AG04449 (cell line): ENCODE data around the gene ATP2A3.

ENCODE experiments used
- CTCF ChIA-PET: fragments of 350-600 bp; formaldehyde crosslinking; extraction: SDS; loops from one replicate; lab custom pipeline; 2021; ENCODE audit warnings: antibody characterized with exemption; lab: Yijun Ruan, JAX
- POLR2A ChIA-PET: fragments of 400-600, 350-600 bp; formaldehyde crosslinking; extraction: SDS; loops from one replicate; lab custom pipeline; 2020; ENCODE audit warnings: antibody characterized with exemption, inconsistent platforms; lab: Yijun Ruan, JAX
- DNase-seq: peaks from one replicate; pipeline ENCODE4 v3.0.0-alpha.2; 2010; ENCODE audit warnings: low read depth, low spot score
- H3K4me3 ChIP-seq: 2 replicates; pipeline ENCODE4 v1.5.1; 2011; ENCODE audit warnings: low read depth, mild to moderate bottlenecking, control low read depth, low read length
- TF ChIP-seq, protein P1 (sequence below): IDR thresholded peaks from one replicate; pipeline ENCODE4 v1.5.1; 2011; ENCODE audit warnings: mild to moderate bottlenecking, moderate library complexity, low read length, control low read depth, inconsistent platforms; ENCODE audit not compliant: insufficient read depth; ENCODE audit errors: missing control alignments

Gene ATP2A3

DNA sequence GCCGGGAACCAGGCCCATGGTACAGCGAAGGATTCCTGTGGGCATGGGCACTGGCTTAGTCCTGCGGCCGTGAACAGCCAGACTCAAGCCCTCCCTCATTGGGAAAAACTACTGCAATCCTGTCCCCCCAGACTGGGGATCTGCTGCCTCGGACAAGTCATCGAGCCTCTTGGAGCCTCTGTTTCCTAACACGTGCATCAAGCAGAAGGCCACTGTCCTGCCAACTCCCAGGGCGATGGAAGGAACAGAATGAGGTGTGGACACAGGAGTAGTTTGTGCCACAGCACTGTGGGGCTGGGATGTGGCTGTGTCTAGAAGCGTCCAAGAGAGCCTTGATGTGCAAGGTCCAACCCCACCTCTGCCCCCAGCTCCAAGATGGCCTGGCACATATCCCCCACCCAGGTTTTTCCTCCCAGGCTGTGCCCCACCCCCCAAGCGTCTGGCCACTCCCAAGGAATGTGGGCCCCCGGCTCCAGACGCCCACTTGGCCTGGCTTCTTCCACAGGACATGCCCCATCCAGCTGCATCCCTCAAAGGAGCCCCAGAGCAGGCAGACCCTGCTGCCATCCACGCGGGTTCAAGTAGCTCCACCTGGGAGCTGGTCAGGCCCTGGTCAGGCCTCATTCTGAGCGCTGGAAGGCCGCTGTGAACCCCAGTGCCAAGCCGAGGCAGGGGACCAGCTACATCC lies 74.8 kb downstream of the ATP2A3 start:
- CTCF ChIA-PET = interaction anchor here (1.0 to 4.5 kb wide), 10 partner anchors 10 to 155 kb away, joined by 3 to 21 read pairs (median 4); partner anchors contain the start of gene NCBP3

DNA sequence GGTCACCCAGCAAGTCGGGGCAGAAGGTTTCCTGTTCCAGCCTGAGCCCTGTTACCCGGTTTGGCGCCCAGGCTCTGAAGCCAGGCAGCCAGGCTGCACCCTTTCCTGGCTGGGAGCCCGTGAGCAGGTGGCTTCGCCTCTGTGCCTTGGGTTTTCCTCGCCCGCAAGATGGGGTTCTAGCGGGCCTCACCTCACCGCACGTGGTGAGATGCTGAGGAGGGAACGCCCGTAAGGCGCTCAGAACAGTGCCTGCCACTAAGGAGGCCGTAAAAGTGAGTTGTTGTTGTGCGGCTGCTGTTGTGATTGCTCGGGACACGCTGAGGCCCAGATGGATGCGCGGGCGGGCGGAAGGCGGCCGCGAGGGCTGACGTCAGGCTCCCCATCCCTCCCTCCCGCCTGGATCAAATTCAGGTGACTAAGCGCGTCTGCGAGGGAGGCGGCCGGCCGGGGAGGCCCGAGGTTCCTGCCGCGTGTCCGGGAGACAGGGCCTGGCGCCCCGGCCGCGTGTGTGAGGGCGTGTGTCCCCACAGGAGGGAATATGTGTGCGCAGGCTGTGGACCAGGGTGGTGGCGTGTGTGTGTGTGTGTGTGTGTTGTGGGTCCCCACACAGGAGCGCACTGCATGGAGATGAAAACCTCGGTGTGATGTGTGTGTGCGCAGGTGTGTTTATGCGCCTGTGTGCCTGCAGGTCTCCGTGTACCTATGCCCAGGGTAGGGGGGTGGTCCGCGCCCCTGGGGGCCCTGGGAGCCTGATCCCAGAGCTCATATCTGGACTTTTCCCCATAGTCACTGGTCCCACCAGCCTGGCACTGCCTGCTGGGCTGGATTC lies 75.7 kb downstream of the ATP2A3 start:
- TF ChIP-seq, protein P1, sequence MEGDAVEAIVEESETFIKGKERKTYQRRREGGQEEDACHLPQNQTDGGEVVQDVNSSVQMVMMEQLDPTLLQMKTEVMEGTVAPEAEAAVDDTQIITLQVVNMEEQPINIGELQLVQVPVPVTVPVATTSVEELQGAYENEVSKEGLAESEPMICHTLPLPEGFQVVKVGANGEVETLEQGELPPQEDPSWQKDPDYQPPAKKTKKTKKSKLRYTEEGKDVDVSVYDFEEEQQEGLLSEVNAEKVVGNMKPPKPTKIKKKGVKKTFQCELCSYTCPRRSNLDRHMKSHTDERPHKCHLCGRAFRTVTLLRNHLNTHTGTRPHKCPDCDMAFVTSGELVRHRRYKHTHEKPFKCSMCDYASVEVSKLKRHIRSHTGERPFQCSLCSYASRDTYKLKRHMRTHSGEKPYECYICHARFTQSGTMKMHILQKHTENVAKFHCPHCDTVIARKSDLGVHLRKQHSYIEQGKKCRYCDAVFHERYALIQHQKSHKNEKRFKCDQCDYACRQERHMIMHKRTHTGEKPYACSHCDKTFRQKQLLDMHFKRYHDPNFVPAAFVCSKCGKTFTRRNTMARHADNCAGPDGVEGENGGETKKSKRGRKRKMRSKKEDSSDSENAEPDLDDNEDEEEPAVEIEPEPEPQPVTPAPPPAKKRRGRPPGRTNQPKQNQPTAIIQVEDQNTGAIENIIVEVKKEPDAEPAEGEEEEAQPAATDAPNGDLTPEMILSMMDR = no peak
- ChIA-PET POLR2A (no interaction called here), CTCF (interaction anchor here (1.0 to 4.5 kb wide), 5 partner anchors 23 to 114 kb away, joined by 3 to 21 read pairs (median 6); partner anchors contain the start of gene NCBP3)
- DNase-seq = peak; percentile 69
- 0 out of 2 replicates have a peak overlapping the region, but pooled peaks have one; percentile 15 for H3K4me3 ChIP-seq

More for the DNA sequence above, 74.8 kb downstream of the ATP2A3 start:
- POLR2A ChIA-PET = interaction anchor here (0.6 to 1.5 kb wide), 3 partner anchors 9 to 891 kb away, joined by 3 to 5 read pairs (median 3); no protein-coding TSS in a partner anchor
- H3K4me3 ChIP-seq = peak overlapping the region; percentile 13
- TF ChIP-seq, protein P1 = no peak
- DNase-seq = no peak

DNA sequence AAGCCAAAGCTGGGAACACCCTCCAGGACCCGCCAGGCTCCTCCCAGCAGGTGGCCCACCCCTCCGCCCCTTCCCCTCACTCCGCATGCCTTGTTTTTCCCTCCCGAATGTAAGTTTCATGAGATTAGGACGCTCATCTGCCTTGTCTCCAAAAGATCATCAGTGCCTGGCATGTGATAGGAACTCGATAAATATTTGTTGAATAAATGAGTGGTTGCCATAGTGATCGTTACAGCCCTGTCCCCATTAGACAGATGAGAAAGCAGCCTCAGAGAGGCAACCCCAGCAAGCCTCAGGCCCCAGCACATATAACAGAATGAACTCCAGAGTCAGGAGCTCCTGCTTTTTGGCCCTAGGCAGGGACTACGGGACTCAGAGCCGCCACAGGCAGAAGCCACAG lies 76.4 kb downstream of the ATP2A3 start:
- POLR2A ChIA-PET = interaction anchor here (0.6 kb wide), 1 partner anchor 25 kb away, joined by 6 read pairs; no protein-coding TSS in a partner anchor
- TF ChIP-seq, protein P1 = no peak
- CTCF ChIA-PET = interaction anchor here (3.7 to 4.5 kb wide), 2 partner anchors 26 to 42 kb away, joined by 18 to 21 read pairs; partner anchors contain the start of gene NCBP3
- H3K4me3 ChIP-seq = no peak overlapping the region
- no peak for DNase-seq

DNA sequence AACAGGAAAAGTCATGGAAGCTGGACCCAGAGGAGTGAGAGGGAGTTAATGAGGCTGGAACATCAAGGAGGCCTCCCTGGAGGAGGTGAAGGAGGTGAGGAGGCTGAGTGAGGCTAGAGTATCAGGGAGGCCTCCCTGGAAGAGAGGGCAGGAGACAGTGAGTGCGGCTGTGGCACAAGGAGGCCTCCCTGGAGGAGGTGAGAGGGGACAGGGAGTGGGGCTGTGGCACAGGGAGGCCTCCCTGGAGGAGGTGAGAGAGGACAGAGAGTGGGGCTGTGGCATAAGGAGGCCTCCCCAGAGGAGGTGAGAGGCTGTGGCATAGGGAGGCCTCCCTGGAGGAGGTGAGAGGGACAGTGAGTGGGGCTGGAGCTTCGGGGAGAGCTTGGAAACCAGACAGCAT lies 76.8 kb downstream of the ATP2A3 start:
- TF ChIP-seq, protein P1 = no peak
- no peak for DNase-seq
- no peak overlapping the region for H3K4me3 ChIP-seq
- ChIA-PET POLR2A (interaction anchor here (0.6 kb wide), 1 partner anchor 25 kb away, joined by 6 read pairs; no protein-coding TSS in a partner anchor), CTCF (interaction anchor here (3.7 to 4.5 kb wide), 2 partner anchors 27 to 41 kb away, joined by 18 to 21 read pairs; partner anchors contain the start of gene NCBP3)

DNA sequence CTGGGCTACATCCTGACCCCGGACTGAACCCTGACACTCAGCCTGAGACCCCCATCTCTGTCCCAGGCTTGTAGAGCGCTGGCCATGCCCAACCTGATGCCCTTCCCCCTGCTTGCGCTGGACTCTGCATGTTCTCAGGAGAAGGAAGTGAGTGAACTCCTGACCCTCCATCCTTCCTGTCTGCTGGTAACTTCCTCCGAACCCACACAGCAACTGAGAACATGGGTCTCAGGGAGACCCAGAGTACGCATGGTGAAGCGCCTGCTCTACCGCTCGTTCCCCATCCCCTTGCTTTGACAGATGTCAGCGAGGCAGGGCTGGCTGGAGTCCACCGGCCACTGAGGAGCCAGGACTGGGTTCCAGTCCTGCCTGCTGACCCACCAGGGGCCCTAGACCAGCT lies 77.5 kb downstream of the ATP2A3 start:
- no peak overlapping the region for H3K4me3 ChIP-seq
- TF ChIP-seq, protein P1 = no peak
- POLR2A ChIA-PET = no interaction called here
- DNase-seq = no peak
- CTCF ChIA-PET = interaction anchor here (0.6 to 3.7 kb wide), 2 partner anchors 27 to 41 kb away, joined by 3 to 18 read pairs; partner anchors contain the start of gene NCBP3
